Airway epithelial cell (primary cell): ENCODE results near the gene NUCB2. TPM values are rescaled to one million over a fixed set of nuclear protein-coding genes. Genes with fewer than 3 reads are reported as not detected.

Experiments used
- total RNA-seq: library from RNA; depleted of rRNA; stranded (reverse); fragments of >200 nt; gene quantifications from 2 replicates; pipeline ENCODE4 v1.2.3, GENCODE V29; 2015

The NUCB2 gene
- total RNA-seq: 20.5 and 24.4 TPM in 2 replicates

DNA sequence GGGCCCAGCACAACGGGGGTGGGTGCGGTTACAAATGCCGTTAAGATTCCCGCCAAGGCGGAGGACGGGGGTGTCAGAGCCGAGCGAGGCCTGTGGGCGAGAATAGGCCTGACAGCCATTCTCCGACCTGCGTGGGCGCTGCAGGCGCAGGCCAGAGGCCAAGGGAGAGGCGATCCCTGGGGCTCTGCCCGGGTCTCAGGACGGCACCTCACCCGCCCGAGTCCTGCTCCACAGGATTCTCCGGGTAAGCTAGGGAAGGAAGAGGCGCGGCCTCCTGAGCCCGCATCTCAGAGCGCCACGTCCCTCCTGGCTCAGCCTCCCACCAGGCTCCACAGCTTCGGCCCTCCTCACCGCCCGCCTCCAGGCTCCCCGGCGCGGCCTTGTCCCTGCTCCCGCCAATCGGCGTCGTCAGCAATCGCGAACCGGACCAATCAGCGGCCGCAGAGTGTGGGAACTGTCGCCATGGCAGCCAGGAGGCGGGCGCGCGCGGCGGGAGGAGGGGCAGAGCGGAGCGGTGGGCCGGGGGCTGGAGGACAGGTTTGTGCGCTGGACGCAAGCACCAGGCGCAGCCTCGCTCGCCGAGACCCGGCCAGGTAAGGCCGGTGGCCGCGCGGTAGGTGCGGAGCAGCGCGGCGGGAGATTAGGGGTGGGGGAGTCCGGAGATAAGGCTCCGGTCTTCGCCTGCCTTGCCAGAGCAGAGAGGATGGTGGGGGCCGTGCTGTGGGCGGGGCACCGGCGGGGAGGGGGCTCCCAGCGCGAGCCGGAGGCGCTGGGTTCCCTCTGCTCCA is at the start of gene NUCB2:
Gene NUCB2, plus strand, starts transcription at position 504 of the 788 bp plus-strand sequence. CDS start 18,585 bp downstream, outside the sequence.

DNA sequence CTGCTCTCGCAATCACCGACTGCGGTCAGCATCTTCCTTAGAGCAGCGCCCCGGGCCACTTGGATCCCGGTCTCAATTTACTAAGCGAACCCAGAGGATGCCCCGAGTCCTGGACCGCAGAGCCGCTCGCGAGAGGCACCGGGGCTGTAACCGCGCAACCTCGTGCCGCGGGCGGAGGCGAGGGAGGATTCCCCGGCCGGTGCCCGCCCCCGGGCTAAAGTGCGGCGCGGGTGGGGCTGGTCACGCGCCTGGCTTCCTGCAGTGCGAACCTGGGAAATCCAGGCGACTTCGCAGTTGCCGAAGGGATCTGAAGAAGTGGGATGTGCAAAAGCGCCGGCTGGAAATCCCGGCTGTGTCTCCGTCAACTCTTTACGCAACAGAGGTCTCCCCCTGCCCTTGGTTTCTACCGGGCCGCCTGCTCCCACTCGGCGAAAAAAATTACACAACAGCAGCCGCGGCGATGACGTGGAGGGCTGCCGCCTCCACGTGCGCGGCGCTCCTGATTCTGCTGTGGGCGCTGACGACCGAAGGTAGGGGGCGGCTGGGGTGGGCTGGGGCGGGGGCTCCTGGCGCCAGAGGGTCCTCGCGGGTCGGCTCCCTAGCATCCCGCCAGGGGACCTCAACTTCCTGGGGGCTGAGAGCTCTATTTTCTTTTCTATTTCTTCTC is 75.1 kb downstream of the NUCB2 start, which contains the start of gene NCR3LG1:
Gene NCR3LG1, plus strand, starts transcription at position 291 of the 667 bp plus-strand sequence. Its CDS starts 170 bp downstream, at position 461.

Other genes starting within 250 kb of the NUCB2 start
- gene RPS13, start 199.1 kb upstream of the NUCB2 start, total RNA-seq: 1,878 and 2,581 TPM in 2 replicates
- gene PIK3C2A, start 68.8 kb upstream of the NUCB2 start, total RNA-seq: 28.6 and 36.8 TPM in 2 replicates
- 1.4 and 2.2 TPM in 2 replicates for gene NCR3LG1, start 75.1 kb downstream of the NUCB2 start, total RNA-seq
- 0.07 and 0.23 TPM in 2 replicates for gene KCNJ11, start 111.9 kb downstream of the NUCB2 start, total RNA-seq
- 0.42 TPM in 1 of 2 replicates, not detected in the other for gene ABCC8, start 200.1 kb downstream of the NUCB2 start, total RNA-seq